NCI-H128 (cell line): ENCODE data around the gene OBSCN.
"Not testable (repeated sequence)": the region's sequence is repeated elsewhere in the genome, so short reads cannot be mapped to it uniquely, and the experiment has no call there.

ENCODE experiments used
- DNase-seq: peaks from one replicate; lab custom pipeline; 2025; ENCODE audit not compliant: unreplicated experiment; lab: John Stamatoyannopoulos, UW

The OBSCN gene

GRCh38 chr1:228169345-228169744, 38.5 kb upstream of the OBSCN start:
- no peak for DNase-seq

- no peak for DNase-seq
Observed at GRCh38 chr1:228170666-228171065, 37.2 kb upstream of the OBSCN start.

DNA sequence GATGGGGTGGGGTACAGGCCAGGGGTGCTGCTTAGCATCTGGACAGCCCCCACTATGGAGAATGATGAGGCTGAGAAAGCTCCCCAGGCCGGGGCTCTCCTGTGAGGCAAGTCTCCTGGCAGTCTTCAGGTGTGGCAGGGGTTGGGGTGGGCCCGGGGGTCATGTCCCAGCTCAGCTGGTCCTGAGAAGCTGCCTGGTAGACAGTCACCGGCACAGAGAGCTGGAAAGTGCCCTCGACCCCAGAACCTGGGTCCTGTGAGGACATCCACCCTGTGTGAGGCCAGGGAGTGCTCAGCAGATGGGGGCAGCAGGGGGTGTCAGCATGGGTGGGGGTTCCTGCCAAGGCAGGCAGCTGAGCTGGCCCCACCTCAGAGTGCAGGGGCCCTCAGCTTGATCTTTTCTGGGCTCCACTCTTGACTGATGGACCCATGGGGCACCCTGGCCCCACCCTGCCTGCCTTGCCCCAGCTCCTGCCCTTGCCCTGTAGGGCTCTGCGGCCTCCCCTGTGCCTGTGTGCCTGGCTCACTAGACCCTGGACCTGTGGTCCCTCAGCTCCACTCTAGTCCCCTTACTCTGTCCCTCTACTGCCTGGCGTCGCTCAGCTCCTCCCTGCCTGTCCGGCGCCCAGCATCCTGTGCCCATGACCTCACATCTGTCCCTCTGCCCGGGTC, 36.5 kb upstream of the OBSCN start:
- no peak for DNase-seq

GRCh38 chr1:228172591-228173527, 35.0 kb upstream of the OBSCN start:
- DNase-seq, result no peak

GRCh38 chr1:228173528-228174481, 34.0 kb upstream of the OBSCN start:
- not testable (repeated sequence) for DNase-seq

DNA sequence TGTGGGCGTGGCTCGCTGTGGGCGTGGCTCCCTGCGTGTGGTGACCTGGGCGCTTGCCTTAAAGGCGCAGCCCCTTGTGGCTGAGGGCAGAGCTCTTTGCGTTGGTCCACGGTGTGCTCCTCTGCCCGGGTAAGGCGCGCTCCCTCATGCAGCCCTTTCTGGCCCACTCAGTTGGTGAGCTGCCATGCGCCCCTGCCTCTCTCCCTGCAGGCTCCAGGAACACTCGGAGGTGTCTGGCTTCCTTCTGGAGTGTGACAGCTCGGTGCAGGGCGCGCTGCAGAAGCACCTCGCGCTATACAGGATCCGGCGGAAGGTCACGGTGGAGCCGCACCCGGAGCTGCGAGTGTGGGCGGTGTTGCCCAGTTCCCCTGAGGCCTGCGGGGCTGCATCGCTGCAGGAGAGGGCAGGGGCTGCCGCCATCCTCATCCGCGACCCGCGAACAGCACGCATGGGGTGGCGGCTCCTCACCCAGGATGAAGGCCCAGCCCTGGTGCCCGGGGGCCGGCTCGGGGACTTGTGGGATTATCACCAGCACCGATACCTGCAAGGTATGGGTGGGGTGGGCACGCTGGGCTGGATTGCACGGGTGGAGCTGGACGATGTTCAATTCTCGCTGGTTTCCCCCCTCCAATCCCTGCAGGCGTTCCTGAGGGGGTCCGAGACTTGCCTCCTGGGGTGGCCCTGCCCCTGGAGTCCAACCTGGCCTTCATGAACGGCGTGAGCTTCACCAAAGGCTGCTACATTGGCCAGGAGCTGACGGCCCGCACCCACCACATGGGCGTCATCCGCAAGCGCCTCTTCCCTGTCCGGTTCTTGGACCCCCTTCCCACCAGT, 33.1 kb upstream of the OBSCN start:
- no peak for DNase-seq

- DNase-seq, result no peak
Observed at GRCh38 chr1:228175316-228176023, 32.4 kb upstream of the OBSCN start.

- DNase-seq, result no peak
Observed at GRCh38 chr1:228176024-228176395, 31.8 kb upstream of the OBSCN start.

- no peak for DNase-seq
Observed at GRCh38 chr1:228176461-228177182, 31.2 kb upstream of the OBSCN start.

DNA sequence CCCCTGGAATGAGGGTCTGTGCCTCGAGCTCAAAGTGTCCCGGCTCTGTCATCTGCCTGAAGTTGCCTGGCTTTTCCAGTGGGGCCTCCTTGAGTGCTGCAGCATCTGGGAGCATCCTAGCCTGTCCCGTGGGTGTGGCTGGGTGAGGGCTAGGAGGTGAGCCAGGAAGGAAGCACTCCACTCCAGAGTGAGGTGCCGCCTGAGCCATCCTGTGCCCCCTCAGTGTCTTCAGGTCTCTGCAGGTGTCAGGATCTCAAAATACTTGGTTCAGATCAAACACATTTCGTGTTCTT, 30.7 kb upstream of the OBSCN start:
- no peak for DNase-seq

DNA sequence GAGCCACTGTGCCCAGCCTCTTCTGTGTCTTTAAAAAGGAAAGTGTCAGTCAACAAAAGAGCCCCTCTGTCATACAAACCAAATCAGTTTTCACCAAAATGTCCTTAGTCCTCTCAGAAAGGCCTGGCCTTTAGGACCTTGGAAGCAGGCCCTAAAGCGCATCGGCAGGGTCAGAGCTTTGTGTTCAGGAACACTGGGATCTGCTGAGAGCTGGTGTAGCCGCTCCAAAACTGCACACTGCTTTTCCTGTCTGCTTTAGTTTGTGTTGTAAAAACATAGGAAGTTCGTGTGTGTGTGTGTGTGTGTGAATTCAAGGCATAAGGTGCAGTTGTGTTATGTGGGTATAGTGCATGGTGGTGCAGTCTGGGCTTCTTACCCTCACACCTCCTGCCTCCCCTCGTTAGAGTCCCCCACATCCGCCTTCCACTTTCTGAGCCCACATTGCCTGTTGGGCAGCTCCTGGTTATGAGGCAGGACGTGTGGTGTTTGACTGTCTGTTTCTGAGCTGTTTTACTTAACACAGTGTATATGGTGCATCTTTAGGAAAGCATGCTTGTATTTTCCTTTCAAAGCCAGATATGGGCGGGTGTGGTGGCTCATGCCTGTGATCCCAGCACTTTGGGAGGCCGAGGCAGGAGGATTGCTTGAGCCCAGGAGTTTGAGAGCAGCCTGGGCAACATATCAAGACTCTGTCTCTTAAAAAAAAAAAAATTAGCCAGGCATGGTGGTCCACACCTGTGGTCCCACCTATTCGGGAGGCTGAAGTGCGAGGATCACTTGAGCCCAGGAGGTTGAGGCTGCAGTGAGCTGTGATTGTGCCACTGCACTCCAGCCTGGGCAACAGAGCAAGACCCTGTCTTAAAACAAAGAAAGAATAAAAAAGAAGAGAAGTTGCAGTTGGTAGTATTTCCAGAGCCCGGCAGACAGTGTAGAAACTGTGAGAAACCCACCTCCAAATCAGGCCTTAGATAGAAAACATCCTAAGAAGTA, 29.8 kb upstream of the OBSCN start:
- no peak for DNase-seq

DNA sequence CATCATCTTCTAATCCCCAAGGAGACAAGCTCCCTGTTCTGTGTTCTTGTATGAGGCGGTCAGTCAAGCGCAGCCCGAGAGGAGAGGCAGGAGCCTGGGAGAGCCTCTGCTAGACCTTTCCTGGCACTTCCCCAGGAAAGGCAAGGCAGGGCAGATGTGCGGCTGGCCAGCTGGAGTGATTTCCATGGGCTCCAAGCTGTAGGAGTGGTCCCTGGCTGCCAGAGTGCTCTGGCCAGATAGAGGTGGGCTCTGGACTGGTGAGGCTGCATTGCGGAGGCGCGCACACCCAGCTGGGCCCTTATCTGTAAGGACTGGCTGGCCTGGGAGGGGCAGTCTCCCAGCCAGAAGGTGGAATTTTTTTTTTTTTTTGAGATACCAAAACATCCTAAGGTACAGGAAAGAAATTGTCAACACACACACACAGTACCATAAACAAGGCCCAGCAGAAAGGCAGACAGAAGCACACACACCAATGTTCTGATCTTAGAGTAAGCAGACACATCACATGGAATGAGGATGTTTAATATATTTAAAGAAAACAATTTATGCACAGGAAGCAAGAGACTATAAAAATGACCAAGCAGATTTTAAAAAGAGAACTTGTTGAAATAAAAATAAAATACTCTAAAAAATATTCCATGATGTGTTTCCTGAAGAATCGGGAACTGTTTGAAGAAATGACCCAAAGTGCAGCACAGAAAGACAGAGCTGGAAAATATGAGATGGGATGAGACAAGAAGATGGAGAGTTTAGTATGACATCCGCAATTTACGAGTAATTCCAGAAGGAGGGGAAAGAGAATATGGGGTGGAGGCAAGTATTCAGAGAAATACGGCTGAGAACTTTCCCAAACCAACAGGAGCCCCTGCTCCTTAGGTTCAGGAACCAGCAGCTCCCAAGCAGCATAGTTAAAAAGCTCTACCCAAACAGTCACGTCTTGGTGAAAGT, 28.8 kb upstream of the OBSCN start:
- no peak for DNase-seq

- DNase-seq, result no peak
Observed at GRCh38 chr1:228180271-228180958, 27.4 kb upstream of the OBSCN start.

DNA sequence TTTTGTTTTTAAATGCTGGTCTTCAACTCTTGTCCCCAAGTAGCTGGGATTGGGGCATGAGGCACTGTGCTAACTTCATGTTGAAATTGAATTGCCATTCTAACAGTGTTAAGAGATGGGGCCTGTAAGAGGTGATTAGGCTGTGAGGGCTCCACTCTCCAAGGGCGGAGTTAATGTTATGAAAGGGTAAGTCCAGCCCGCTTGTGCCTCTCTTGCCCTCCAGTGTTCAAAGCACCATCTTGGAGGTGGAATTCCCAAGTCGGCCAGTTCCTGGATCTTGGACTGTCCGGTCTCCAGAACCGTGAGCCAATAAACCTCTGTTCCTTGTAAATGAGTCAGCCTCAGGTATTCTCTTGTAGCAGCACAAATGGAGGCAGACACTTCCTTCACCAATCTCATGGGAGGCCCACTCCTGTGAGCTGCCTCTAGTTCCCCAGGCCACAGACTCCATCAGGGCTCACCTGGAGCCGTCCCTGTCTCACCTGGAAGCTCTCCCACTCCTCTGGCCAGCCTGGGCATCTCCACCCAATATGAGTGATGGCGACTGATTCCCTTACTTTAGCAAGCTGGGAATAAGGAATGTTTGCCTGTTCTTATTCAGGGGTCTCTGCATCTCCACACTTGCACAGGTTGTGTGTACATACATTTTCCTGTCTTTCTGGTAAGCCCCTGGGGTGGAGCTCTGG, 26.7 kb upstream of the OBSCN start:
- DNase-seq, result no peak

DNA sequence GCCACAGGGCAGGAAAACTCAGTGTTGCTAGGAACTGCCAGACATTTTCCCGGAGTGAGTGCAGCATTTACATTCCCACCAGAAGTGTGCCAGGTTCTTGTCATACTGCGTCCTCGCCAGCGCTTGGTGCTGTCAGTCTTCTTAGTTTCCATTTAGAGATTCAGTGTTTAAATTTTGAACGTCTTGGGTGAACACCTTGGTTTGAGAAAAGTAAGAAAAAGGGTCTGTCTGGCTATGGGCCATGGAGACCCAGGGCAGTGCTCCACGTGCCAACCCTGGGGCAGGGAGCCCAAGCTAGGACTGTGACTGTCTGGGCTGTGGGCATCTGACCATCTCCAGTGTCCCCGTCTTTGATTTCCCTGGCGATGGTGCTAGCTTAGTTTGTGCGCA, 26.2 kb upstream of the OBSCN start:
- DNase-seq, result no peak
